ENCODE results near the gene UHRF2. TPM values are rescaled to one million over a fixed set of nuclear protein-coding genes. Genes with fewer than 3 reads are reported as not detected.

UHRF2 gene
- total and polyA plus RNA-seq, 9 of the 15 experiments (the other 6 are each of a cell fraction or from before 2014, with no cell fraction given): 5.6 to 39.0 (median 20.1) TPM

DNA sequence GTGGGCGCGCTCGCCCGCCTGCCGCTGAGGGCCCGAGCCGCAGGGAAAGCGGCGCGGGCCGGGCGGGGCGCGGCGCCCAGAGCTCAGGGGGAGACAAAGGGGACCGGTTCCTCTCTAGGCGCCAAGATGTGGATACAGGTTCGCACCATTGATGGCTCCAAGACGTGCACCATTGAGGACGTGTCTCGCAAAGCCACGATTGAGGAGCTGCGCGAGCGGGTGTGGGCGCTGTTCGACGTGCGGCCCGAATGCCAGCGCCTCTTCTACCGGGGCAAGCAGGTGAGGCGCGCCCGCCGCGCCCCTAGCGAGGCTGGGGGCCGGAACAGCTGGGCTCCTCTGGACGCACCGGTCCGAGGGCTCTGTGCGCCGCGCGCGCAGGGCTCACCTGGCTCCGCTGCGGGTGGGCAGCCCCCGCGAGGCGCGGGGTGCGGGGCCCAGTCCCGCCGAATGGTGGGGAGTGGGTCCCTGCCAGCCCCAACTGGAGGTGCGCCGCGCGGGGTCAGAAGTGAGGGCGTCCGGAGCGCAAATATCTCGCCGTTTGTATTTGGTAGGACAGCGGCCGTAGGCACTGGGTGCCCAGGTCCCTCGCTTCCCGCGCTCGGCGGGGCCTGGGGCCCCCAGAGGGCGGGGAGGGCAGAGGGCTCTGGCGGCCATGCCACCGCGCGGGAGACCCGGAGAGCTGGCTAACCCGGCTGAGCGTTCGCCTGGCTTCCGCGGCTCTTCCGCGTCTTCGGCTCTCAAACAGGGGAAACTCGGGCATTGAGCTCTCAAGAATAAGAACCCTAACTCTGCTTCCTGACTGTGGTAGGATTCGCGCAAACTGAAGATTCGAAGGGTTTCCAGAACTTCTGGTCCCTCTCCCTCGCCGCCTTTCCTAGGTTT is 607 bp downstream of the UHRF2 start (continued):
- TF ChIP-seq, protein P1, sequence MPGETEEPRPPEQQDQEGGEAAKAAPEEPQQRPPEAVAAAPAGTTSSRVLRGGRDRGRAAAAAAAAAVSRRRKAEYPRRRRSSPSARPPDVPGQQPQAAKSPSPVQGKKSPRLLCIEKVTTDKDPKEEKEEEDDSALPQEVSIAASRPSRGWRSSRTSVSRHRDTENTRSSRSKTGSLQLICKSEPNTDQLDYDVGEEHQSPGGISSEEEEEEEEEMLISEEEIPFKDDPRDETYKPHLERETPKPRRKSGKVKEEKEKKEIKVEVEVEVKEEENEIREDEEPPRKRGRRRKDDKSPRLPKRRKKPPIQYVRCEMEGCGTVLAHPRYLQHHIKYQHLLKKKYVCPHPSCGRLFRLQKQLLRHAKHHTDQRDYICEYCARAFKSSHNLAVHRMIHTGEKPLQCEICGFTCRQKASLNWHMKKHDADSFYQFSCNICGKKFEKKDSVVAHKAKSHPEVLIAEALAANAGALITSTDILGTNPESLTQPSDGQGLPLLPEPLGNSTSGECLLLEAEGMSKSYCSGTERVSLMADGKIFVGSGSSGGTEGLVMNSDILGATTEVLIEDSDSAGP (CRISPR knock-in tag; IDR thresholded peaks at IDR 0.05): no peak
- TF ChIP-seq SLC30A9 (CRISPR knock-in tag; IDR thresholded peaks at IDR 0.05): no peak
- TF ChIP-seq TRIM28 (IDR thresholded peaks at IDR 0.05): no peak
- TF ChIP-seq C11orf30 (IDR thresholded peaks at IDR 0.05; ENCODE audit: low read depth): no peak
- TF ChIP-seq PCBP1 (IDR thresholded peaks at IDR 0.05; ENCODE audit: low read depth, low read length, poor library complexity, severe bottlenecking): peak; percentile 9
- TF ChIP-seq RBFOX2 (IDR thresholded peaks at IDR 0.05; ENCODE audit: low read depth, low read length): peak; percentile 81
- peak; percentile 43 for TF ChIP-seq CCNT2 (IDR thresholded peaks at IDR 0.05; ENCODE audit: borderline replicate concordance, extremely low read depth, insufficient read length, low read depth, low read length)
- TF ChIP-seq ZNF668 (CRISPR knock-in tag; IDR thresholded peaks at IDR 0.05): no peak
- TF ChIP-seq, protein P2, sequence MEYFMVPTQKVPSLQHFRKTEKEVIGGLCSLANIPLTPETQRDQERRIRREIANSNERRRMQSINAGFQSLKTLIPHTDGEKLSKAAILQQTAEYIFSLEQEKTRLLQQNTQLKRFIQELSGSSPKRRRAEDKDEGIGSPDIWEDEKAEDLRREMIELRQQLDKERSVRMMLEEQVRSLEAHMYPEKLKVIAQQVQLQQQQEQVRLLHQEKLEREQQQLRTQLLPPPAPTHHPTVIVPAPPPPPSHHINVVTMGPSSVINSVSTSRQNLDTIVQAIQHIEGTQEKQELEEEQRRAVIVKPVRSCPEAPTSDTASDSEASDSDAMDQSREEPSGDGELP (CRISPR knock-in tag; IDR thresholded peaks at IDR 0.05; ENCODE audit: borderline replicate concordance): no peak
- TF ChIP-seq, protein P3, sequence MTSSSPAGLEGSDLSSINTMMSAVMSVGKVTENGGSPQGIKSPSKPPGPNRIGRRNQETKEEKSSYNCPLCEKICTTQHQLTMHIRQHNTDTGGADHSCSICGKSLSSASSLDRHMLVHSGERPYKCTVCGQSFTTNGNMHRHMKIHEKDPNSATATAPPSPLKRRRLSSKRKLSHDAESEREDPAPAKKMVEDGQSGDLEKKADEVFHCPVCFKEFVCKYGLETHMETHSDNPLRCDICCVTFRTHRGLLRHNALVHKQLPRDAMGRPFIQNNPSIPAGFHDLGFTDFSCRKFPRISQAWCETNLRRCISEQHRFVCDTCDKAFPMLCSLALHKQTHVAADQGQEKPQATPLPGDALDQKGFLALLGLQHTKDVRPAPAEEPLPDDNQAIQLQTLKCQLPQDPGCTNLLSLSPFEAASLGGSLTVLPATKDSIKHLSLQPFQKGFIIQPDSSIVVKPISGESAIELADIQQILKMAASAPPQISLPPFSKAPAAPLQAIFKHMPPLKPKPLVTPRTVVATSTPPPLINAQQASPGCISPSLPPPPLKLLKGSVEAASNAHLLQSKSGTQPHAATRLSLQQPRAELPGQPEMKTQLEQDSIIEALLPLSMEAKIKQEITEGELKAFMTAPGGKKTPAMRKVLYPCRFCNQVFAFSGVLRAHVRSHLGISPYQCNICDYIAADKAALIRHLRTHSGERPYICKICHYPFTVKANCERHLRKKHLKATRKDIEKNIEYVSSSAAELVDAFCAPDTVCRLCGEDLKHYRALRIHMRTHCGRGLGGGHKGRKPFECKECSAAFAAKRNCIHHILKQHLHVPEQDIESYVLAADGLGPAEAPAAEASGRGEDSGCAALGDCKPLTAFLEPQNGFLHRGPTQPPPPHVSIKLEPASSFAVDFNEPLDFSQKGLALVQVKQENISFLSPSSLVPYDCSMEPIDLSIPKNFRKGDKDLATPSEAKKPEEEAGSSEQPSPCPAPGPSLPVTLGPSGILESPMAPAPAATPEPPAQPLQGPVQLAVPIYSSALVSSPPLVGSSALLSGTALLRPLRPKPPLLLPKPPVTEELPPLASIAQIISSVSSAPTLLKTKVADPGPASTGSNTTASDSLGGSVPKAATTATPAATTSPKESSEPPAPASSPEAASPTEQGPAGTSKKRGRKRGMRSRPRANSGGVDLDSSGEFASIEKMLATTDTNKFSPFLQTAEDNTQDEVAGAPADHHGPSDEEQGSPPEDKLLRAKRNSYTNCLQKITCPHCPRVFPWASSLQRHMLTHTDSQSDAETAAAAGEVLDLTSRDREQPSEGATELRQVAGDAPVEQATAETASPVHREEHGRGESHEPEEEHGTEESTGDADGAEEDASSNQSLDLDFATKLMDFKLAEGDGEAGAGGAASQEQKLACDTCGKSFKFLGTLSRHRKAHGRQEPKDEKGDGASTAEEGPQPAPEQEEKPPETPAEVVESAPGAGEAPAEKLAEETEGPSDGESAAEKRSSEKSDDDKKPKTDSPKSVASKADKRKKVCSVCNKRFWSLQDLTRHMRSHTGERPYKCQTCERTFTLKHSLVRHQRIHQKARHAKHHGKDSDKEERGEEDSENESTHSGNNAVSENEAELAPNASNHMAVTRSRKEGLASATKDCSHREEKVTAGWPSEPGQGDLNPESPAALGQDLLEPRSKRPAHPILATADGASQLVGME (CRISPR knock-in tag; IDR thresholded peaks at IDR 0.05): no peak
- TF ChIP-seq CHD4 (IDR thresholded peaks at IDR 0.05; ENCODE audit: insufficient read depth, insufficient replicate concordance, low read depth, low read length, poor library complexity, severe bottlenecking): no peak
- peak; percentile 11 to 71 (median 27) for TF ChIP-seq YY1 (IDR thresholded peaks at IDR 0.05; ENCODE audit: borderline replicate concordance in 1 of 3, control insufficient read depth in 1 of 3, extremely low read depth in 1 of 3, insufficient read depth in 3 of 3, insufficient read length in 1 of 3, insufficient replicate concordance in 2 of 3, low read depth in 1 of 3, low read length in 2 of 3)
- no peak for TF ChIP-seq NCOA2 (IDR thresholded peaks at IDR 0.05; ENCODE audit: partially characterized antibody in 2 of 2)
- TF ChIP-seq, protein P4, sequence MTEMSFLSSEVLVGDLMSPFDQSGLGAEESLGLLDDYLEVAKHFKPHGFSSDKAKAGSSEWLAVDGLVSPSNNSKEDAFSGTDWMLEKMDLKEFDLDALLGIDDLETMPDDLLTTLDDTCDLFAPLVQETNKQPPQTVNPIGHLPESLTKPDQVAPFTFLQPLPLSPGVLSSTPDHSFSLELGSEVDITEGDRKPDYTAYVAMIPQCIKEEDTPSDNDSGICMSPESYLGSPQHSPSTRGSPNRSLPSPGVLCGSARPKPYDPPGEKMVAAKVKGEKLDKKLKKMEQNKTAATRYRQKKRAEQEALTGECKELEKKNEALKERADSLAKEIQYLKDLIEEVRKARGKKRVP (CRISPR knock-in tag; IDR thresholded peaks at IDR 0.05): no peak
- TF ChIP-seq PPARD (CRISPR knock-in tag; IDR thresholded peaks at IDR 0.05): no peak
